ENCODE results near the gene WHAMM. TPM values are rescaled to one million over a fixed set of nuclear protein-coding genes. Genes with fewer than 3 reads are reported as not detected.

WHAMM gene
- total RNA-seq, 1 donor from 2014 or later, result 9.9 TPM

DNA sequence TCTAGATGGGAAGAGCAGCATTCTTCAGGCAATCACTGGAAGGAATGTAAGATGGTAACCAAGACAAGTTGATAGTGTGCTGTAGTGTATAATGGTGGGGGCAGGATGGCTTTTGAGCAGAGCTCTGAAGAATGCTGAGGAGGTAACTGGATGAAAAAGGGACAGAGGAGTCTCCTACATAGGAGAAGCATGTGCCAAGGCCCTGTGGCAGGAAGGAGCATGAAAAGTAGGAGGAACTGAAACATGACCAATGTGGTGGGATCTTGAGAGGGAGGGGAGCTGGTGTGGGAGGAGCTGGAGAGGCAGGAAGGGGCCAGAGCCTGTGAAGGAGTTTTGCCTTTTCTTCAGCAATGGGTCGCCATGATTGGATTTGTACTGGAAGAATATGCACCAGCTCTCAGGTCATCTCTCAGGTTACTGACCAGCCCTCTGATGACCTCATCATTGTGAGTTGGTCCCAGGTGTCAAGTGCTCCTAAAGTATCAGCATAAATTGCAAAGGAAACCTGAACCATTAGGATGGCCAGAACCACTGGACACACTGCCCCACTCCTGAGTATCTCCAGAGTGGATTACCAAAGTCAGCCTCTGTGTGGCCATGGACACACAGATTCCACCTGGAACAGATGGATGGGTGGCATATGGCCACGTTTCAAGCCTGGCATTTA is 42.1 kb upstream of the WHAMM start:
- H3K9me3 ChIP-seq, result no peaks in the 10 kb centered on the region
- no peaks in the 10 kb centered on the region for H3K27me3 ChIP-seq (ENCODE audit: low read depth)
- H3K4me1 ChIP-seq, result no peaks in the 10 kb centered on the region
- H3K27ac ChIP-seq, result no peak overlapping the region
- no peak for DNase-seq
- no peak overlapping the region for H3K4me3 ChIP-seq
- H3K36me3 ChIP-seq, result peaks cover 18% of the 10 kb centered on the region
- TF ChIP-seq, protein P1, sequence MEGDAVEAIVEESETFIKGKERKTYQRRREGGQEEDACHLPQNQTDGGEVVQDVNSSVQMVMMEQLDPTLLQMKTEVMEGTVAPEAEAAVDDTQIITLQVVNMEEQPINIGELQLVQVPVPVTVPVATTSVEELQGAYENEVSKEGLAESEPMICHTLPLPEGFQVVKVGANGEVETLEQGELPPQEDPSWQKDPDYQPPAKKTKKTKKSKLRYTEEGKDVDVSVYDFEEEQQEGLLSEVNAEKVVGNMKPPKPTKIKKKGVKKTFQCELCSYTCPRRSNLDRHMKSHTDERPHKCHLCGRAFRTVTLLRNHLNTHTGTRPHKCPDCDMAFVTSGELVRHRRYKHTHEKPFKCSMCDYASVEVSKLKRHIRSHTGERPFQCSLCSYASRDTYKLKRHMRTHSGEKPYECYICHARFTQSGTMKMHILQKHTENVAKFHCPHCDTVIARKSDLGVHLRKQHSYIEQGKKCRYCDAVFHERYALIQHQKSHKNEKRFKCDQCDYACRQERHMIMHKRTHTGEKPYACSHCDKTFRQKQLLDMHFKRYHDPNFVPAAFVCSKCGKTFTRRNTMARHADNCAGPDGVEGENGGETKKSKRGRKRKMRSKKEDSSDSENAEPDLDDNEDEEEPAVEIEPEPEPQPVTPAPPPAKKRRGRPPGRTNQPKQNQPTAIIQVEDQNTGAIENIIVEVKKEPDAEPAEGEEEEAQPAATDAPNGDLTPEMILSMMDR (IDR thresholded peaks at IDR 0.05), result no peak
- ATAC-seq, result no peak
- intact Hi-C loops (cut with DNase I), result no loop called here

DNA sequence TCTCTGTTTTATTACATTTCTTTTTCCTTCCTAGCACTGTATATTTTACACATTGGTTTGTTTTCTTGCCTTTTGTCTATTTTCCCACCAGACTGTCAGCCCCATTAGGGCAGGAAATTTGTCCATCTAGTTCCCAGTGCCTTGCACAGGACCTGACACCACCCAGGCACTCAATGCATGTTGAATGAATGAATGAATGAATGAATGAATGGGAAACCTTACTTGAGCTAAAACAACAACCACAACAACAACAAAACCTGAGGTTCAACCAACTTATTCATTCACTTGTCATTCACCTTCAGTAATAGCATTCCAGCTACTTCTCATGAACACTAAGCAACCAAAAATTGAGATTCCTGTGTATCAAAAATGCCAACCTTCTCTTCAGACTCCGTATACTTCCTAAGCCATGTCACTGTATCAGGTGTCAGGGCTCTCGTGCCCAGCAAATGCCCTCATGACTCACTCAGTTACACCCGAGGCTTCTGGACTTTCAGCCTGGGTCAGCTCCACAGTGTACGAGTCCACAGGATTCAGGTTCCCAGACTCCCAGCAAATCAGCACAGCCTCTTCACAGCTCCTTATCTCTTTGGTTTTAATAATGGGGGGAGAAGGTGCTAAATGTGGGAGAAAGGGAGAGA is 40.9 kb upstream of the WHAMM start:
- H3K36me3 ChIP-seq, result peaks cover 11% of the 10 kb centered on the region
- H3K27ac ChIP-seq, result no peak overlapping the region
- TF ChIP-seq, protein P1 (IDR thresholded peaks at IDR 0.05), result no peak
- no peaks in the 10 kb centered on the region for H3K9me3 ChIP-seq
- no peak overlapping the region for H3K4me3 ChIP-seq
- ATAC-seq (no peak), DNase-seq (no peak)
- H3K27me3 ChIP-seq (ENCODE audit: low read depth), result no peaks in the 10 kb centered on the region
- intact Hi-C loops (cut with DNase I), result no loop called here
- H3K4me1 ChIP-seq, result no peaks in the 10 kb centered on the region

DNA sequence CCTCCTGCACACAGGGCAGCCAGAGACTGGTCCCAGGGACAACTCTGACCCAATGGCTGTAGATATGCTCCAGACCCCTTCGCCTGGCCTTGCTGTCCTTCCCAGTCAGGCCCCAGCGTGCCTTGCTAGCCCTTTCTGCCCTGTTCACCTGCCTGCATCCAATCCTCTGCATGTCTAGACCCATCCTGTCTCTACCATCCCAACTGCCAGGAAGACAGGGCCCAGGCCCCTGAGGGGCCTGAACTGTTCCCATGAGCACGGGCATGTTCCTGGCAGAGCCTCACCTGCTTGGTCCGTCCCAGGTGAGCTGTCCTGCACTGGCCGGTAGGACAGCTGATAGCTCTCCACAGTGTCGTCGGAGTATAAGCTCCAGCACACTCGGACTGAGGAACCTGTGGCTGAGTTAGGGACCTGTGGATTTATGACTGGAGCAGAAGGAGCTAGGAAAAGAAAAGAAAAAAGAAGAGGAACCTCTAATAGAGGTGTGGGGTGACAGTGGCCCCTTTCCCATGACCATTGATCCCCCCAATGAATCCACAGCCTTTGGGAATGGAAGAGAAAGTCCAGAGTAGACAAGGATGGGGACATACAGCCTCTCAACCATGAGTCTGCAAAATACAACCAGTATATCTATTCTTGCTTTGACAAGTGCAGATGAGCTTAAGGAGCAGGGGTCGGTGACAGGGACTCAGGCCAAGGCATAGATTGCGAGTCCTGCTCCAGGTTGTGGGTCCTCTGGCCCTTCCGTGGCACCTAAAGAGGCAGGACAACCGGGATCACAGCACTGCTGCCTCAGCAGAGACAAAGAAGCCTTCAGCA is 37.4 kb upstream of the WHAMM start:
- ATAC-seq, result peak in 1 of 2 donors; percentile 45
- DNase-seq, result no peak
- H3K27me3 ChIP-seq (ENCODE audit: low read depth), result no peaks in the 10 kb centered on the region
- no peak overlapping the region for H3K27ac ChIP-seq
- H3K36me3 ChIP-seq, result no peaks in the 10 kb centered on the region
- H3K4me3 ChIP-seq, result no peak overlapping the region
- no peaks in the 10 kb centered on the region for H3K9me3 ChIP-seq
- TF ChIP-seq, protein P1 (IDR thresholded peaks at IDR 0.05), result no peak
- no peaks in the 10 kb centered on the region for H3K4me1 ChIP-seq
- intact Hi-C loops (cut with DNase I), result no loop called here

DNA sequence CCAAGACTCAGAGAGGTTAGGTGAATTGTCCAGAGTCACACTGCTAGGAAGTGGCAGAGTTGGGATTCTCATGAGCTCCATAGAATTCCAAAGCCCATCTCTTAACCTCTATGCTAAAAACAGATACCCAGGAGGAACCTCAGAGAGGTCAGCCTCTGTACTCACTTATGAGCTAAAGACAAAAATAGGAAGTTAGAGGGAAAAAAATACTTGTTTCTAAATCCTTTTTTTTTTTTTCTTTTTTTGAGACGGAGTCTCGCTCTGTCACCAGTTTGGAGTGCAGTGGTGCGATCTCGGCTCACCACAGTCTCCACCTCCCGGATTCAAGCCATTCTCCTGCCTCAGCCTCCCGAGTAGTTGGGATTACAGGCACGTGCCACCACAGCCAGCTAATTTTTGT is 34.9 kb upstream of the WHAMM start:
- no peaks in the 10 kb centered on the region for H3K27me3 ChIP-seq (ENCODE audit: low read depth)
- H3K9me3 ChIP-seq, result no peaks in the 10 kb centered on the region
- H3K36me3 ChIP-seq, result no peaks in the 10 kb centered on the region
- ATAC-seq (no peak), DNase-seq (no peak)
- H3K27ac ChIP-seq, result no peak overlapping the region
- no peak overlapping the region for H3K4me3 ChIP-seq
- TF ChIP-seq, protein P1 (IDR thresholded peaks at IDR 0.05), result no peak
- intact Hi-C loops (cut with DNase I), result no loop called here
- no peaks in the 10 kb centered on the region for H3K4me1 ChIP-seq

DNA sequence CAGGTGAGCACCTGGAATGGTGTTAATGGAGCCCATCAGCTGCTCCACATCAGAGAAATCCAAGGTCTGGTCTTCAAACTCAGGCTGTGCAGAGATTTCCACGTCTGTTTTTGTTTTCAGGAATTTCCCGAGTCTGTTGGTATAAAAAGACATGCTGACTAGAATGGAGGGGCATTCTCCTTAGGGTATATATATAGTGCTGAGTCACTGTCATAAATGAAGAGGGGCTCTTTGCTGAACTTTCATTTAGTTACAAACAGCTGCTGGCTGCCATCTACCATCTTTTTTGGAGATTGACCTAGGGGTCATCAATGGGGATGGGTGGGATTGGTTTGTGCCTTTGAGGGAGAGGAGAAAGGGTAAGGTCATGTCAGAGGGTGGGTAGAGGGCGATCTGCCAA is 30.7 kb upstream of the WHAMM start:
- H3K36me3 ChIP-seq, result no peaks in the 10 kb centered on the region
- TF ChIP-seq, protein P1 (IDR thresholded peaks at IDR 0.05), result no peak
- intact Hi-C loops (cut with DNase I), result no loop called here
- H3K4me1 ChIP-seq, result no peaks in the 10 kb centered on the region
- DNase-seq (no peak), ATAC-seq (no peak)
- no peak overlapping the region for H3K4me3 ChIP-seq
- no peak overlapping the region for H3K27ac ChIP-seq
- H3K9me3 ChIP-seq, result no peaks in the 10 kb centered on the region
- H3K27me3 ChIP-seq (ENCODE audit: low read depth), result no peaks in the 10 kb centered on the region

All from lower lobe of right lung (tissue), 2 donors.